Measurements from ENCODE around the gene FXYD2. TPM values are rescaled to one million over a fixed set of nuclear protein-coding genes. Genes with fewer than 3 reads are reported as not detected.

Gene FXYD2
- total RNA-seq, 1 donor from 2014 or later, result 1.4 TPM

GRCh38 chr11:117786135-117786870 lies 38.2 kb downstream of the FXYD2 start:
- DNase-seq, result no peak
- intact Hi-C loops (cut with micrococcal nuclease), result no loop called here
- ATAC-seq, result no peak

- DNase-seq (no peak), ATAC-seq (no peak)
- intact Hi-C loops (cut with micrococcal nuclease), result no loop called here
These were observed 42.4 kb downstream of the FXYD2 start for GRCh38 chr11:117782101-117782500.

GRCh38 chr11:117781627-117782026 lies 42.9 kb downstream of the FXYD2 start:
- DNase-seq (no peak), ATAC-seq (no peak)
- intact Hi-C loops (cut with micrococcal nuclease), result no loop called here

GRCh38 chr11:117780456-117780855 lies 44.1 kb downstream of the FXYD2 start:
- no peak for ATAC-seq
- intact Hi-C loops (cut with micrococcal nuclease), result no loop called here
- no peak for DNase-seq

GRCh38 chr11:117774553-117774952 lies 50.0 kb downstream of the FXYD2 start:
- intact Hi-C loops (cut with micrococcal nuclease), result no loop called here
- ATAC-seq (no peak), DNase-seq (no peak)

GRCh38 chr11:117772360-117772759 lies 52.2 kb downstream of the FXYD2 start:
- DNase-seq (no peak), ATAC-seq (no peak)
- intact Hi-C loops (cut with micrococcal nuclease), result no loop called here

GRCh38 chr11:117771841-117772240 lies 52.7 kb downstream of the FXYD2 start:
- intact Hi-C loops (cut with micrococcal nuclease), result no loop called here
- ATAC-seq, result no peak
- DNase-seq, result no peak

- no peak for ATAC-seq
- no peak for DNase-seq
- intact Hi-C loops (cut with micrococcal nuclease), result no loop called here
These were observed 53.3 kb downstream of the FXYD2 start for GRCh38 chr11:117771197-117771596.

GRCh38 chr11:117770061-117770460 lies 54.5 kb downstream of the FXYD2 start:
- no peak for ATAC-seq
- DNase-seq, result no peak
- intact Hi-C loops (cut with micrococcal nuclease), result no loop called here

Other genes starting within 250 kb of the FXYD2 start
- 1.2 TPM for gene DSCAML1, start 27.5 kb downstream of the FXYD2 start, total RNA-seq
- 35.4 TPM for gene FXYD6, start 51.9 kb upstream of the FXYD2 start, total RNA-seq
- 0.15 TPM for gene TMPRSS13, start 104.7 kb upstream of the FXYD2 start, total RNA-seq
- gene IL10RA, start 161.7 kb upstream of the FXYD2 start, total RNA-seq, result 6.0 TPM

All from left ventricle myocardium superior (tissue), 1 donor.